MCF 10A (cell line): ENCODE results near the gene GTF3C5. TPM values are rescaled to one million over a fixed set of nuclear protein-coding genes. Genes with fewer than 3 reads are reported as not detected.
A peak's percentile ranks its signal among the peaks of the same experiment; 100 is the strongest.

Experiments used
- BruUV-seq: library from RNA; stranded (reverse); fragments of 400-500 nt; replicated peaks from 2 replicates; lab custom pipeline; 2021; lab: Mats Ljungman, UMichigan
- CTCF ChIA-PET: fragments of 300-600 bp; sonication (Branson Sonifier 250); formaldehyde crosslinking; extraction: SDS; loops from one replicate; lab custom pipeline; 2021; ENCODE audit warnings: antibody characterized with exemption, inconsistent platforms; lab: Yijun Ruan, JAX
- POLR2A ChIA-PET: fragments of 300-600, 350-650 bp; sonication (Branson Sonifier 250); formaldehyde crosslinking; extraction: SDS; loops from one replicate; lab custom pipeline; 2020; ENCODE audit warnings: antibody characterized with exemption, inconsistent platforms; lab: Yijun Ruan, JAX
- DNase-seq: peaks from one replicate; pipeline ENCODE4 v3.0.0-alpha.2; 2018; ENCODE audit not compliant: unreplicated experiment
- H3K27ac Mint-ChIP-seq: one replicate; pipeline ENCODE4 v1.8.0; 2022; ENCODE audit warnings: mild to moderate bottlenecking, low read depth, mixed read lengths; ENCODE audit not compliant: unreplicated experiment
- H3K27me3 Mint-ChIP-seq: one replicate; pipeline ENCODE4 v1.8.0; 2022; ENCODE audit warnings: mixed read lengths; ENCODE audit not compliant: insufficient read depth, unreplicated experiment
- H3K36me3 Mint-ChIP-seq: one replicate; pipeline ENCODE4 v1.8.0; 2022; ENCODE audit warnings: mild to moderate bottlenecking, moderate library complexity, mixed read lengths; ENCODE audit not compliant: insufficient read depth, unreplicated experiment
- H3K4me1 Mint-ChIP-seq: one replicate; pipeline ENCODE4 v1.8.0; 2022; ENCODE audit warnings: mixed read lengths; ENCODE audit not compliant: insufficient read depth, unreplicated experiment
- H3K4me3 Mint-ChIP-seq: one replicate; pipeline ENCODE4 v1.8.0; 2022; ENCODE audit warnings: mild to moderate bottlenecking, moderate library complexity, mixed read lengths; ENCODE audit not compliant: unreplicated experiment
- H3K9me3 Mint-ChIP-seq: one replicate; pipeline ENCODE4 v1.8.0; 2022; ENCODE audit warnings: mixed read lengths; ENCODE audit not compliant: unreplicated experiment
- CTCF ChIP-seq: fragments of 200-600 bp; IDR thresholded peaks from one replicate; pipeline ENCODE4 v1.8.0; 2022; ENCODE audit warnings: antibody characterized with exemption, mild to moderate bottlenecking; ENCODE audit not compliant: unreplicated experiment
- intact Hi-C: fragments of 100-400 bp; cut with micrococcal nuclease; formaldehyde crosslinking; loops from 2 replicates; pipeline ENCODE4 v1.14.1; 2022
- total RNA-seq: library from RNA; stranded (reverse); gene quantifications from 2 replicates; pipeline ENCODE4 v1.2.3, GENCODE V29; 2022

Gene GTF3C5
- total RNA-seq, 1 experiment from 2014 or later, result 55.4 TPM

GRCh38 chr9:133028221-133028620 lies 2.6 kb upstream of the GTF3C5 start:
- no peak overlapping the region for H3K4me3 Mint-ChIP-seq
- no peaks in the 10 kb centered on the region for H3K9me3 Mint-ChIP-seq
- peaks cover 15% of the 10 kb centered on the region for H3K4me1 Mint-ChIP-seq
- ChIA-PET CTCF (interaction anchor here (1.2 kb wide), 1 partner anchor 119 kb away, joined by 4 read pairs; no protein-coding TSS in a partner anchor), POLR2A (no interaction called here)
- no peak for TF ChIP-seq CTCF
- no peak for DNase-seq
- intact Hi-C loops, result no loop called here
- no peak overlapping the region for H3K27ac Mint-ChIP-seq
- peaks cover 12% of the 10 kb centered on the region for H3K36me3 Mint-ChIP-seq
- H3K27me3 Mint-ChIP-seq, result no peaks in the 10 kb centered on the region
- BruUV-seq, result TSS peak; percentile 13

DNA sequence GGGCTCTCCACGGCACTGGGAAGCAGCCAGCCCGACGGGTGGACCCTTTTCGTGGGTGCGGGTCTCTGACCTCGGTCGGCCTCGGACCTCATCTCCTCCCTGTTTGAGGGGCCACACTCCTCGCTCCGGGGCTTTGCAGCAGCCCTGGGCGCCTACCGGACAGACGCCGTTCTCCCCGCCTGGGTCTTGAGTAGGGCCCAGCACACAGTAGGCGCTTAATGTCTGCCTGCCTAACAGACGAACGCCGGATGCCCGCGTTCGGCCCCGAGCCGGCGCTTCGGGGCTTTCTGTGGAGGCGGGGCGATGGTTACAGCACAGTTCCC lies 842 bp upstream of the GTF3C5 start:
- POLR2A ChIA-PET, result interaction anchor here (0.6 to 4.0 kb wide), 35 partner anchors 8 to 1530 kb away, joined by 3 to 41 read pairs (median 5); partner anchors contain the start of genes CACFD1, DDX31, GTF3C4 and REXO4
- no peak for DNase-seq
- intact Hi-C loops, result loop anchor here (5.0 kb wide), 1 partner anchor 117 kb away; no protein-coding TSS in a partner anchor

GRCh38 chr9:133031130-133031422 lies 279 bp downstream of the GTF3C5 start:
- Mint-ChIP-seq H3K36me3 (peaks cover 12% of the 10 kb centered on the region), H3K4me3 (peak overlapping the region; percentile 99), H3K27ac (peak overlapping the region; percentile 99), H3K27me3 (no peaks in the 10 kb centered on the region), H3K9me3 (no peaks in the 10 kb centered on the region), H3K4me1 (peaks cover 29% of the 10 kb centered on the region)
- no peak for DNase-seq
- no TSS peak for BruUV-seq
- POLR2A ChIA-PET, result interaction anchor here (1.0 to 4.0 kb wide), 21 partner anchors 9 to 428 kb away, joined by 3 to 41 read pairs (median 9); partner anchors contain the start of genes CACFD1, REXO4, SURF1 and SURF2
- no peak for TF ChIP-seq CTCF
- intact Hi-C loops, result loop anchor here (5.0 kb wide), 1 partner anchor 116 kb away; no protein-coding TSS in a partner anchor
- CTCF ChIA-PET, result interaction anchor here (0.8 to 4.7 kb wide), 4 partner anchors 9 to 116 kb away, joined by 3 to 39 read pairs (median 12); no protein-coding TSS in a partner anchor

More for the DNA sequence above, 842 bp upstream of the GTF3C5 start:
- Mint-ChIP-seq H3K9me3 (no peaks in the 10 kb centered on the region), H3K4me3 (peak overlapping the region; percentile 99), H3K27me3 (no peaks in the 10 kb centered on the region), H3K27ac (peak overlapping the region; percentile 99), H3K4me1 (peaks cover 23% of the 10 kb centered on the region), H3K36me3 (peaks cover 12% of the 10 kb centered on the region)
- TSS peak; percentile 92 for BruUV-seq
- CTCF ChIA-PET, result interaction anchor here (0.6 to 4.7 kb wide), 6 partner anchors 8 to 305 kb away, joined by 3 to 39 read pairs (median 4); no protein-coding TSS in a partner anchor
- no peak for TF ChIP-seq CTCF

- no peaks in the 10 kb centered on the region for H3K9me3 Mint-ChIP-seq
- peaks cover 12% of the 10 kb centered on the region for H3K36me3 Mint-ChIP-seq
- no peaks in the 10 kb centered on the region for H3K27me3 Mint-ChIP-seq
- no peak for DNase-seq
- CTCF ChIA-PET, result interaction anchor here (1.9 to 4.7 kb wide), 3 partner anchors 9 to 115 kb away, joined by 4 to 39 read pairs (median 19); no protein-coding TSS in a partner anchor
- TF ChIP-seq CTCF, result no peak
- H3K4me1 Mint-ChIP-seq, result peaks cover 29% of the 10 kb centered on the region
- H3K27ac Mint-ChIP-seq, result no peak overlapping the region
- no TSS peak for BruUV-seq
- POLR2A ChIA-PET, result interaction anchor here (1.0 to 4.0 kb wide), 21 partner anchors 9 to 428 kb away, joined by 3 to 41 read pairs (median 9); partner anchors contain the start of genes CACFD1, MED22, REXO4 and RPL7A
- peak overlapping the region; percentile 99 for H3K4me3 Mint-ChIP-seq
- intact Hi-C loops, result loop anchor here (5.0 kb wide), 1 partner anchor 116 kb away; no protein-coding TSS in a partner anchor
Observed at GRCh38 chr9:133031496-133031911, 707 bp downstream of the GTF3C5 start.
